ENCODE data around the gene TPM4.

TPM4 gene

DNA sequence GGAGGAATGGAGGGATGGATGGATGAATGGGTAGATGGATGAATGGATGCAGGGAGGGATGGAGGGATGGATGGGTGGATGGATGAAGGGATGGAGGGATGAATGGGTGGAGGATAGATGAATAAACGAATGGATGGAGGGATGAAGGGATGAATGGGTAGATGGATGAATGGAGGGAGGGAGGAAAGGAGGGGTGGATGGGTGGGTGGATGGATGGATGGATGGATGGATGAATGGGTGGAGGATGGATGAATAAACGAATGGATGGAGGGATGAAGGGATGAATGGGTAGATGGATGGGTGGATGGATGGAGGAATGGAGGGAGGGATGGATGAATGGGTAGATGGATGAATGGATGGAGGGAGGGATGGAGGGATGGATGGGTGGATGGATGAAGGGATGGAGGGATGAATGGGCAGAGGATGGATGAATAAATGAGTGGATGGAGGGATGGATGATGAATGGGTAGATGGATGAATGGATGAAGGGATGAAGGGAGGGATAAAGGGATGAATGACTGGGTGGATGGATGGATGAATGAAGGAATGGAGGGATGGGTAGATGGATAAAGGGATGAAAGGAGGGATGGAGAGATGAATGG is 33.0 kb upstream of the TPM4 start:
- H3K27ac ChIP-seq (ENCODE audit: low read length), result no peak overlapping the region
- H3K4me3 ChIP-seq (ENCODE audit: low read length), result no peak overlapping the region
- no peaks in the 10 kb centered on the region for H3K36me3 ChIP-seq (ENCODE audit: insufficient read depth, low read depth, low read length)
- H3K9ac ChIP-seq (ENCODE audit: low read depth, low read length), result no peak overlapping the region
- H3K9me3 ChIP-seq (ENCODE audit: insufficient read depth, low read depth, low read length), result no peaks in the 10 kb centered on the region; the same call in 1 of the 2 replicates
- H3K27me3 ChIP-seq (ENCODE audit: insufficient read depth, low read length), result no peaks in the 10 kb centered on the region; the same call in 1 of the 2 replicates
- H3K4me1 ChIP-seq (ENCODE audit: insufficient read depth, low read length), result no peaks in the 10 kb centered on the region

DNA sequence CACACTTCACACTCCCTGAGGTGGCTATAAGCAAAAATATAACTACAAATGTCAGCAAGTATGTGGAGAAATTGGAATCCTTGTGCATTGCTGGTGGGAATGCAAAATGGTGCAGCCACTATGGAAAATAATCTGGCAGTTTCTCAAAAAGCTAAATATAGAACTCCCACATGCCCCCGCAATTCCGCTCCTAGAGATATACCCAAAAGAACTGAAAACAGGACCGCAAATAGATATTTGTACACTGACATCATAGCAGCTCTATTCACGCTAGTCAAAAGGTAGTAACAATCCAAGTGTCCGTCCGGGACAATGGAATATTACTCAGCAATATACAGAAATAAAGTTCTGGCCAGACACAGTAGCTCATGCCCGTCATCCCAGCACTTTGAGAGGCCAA is 31.5 kb upstream of the TPM4 start:
- H3K36me3 ChIP-seq (ENCODE audit: insufficient read depth, low read depth, low read length), result no peaks in the 10 kb centered on the region
- no peaks in the 10 kb centered on the region; the same call in 1 of the 2 replicates for H3K27me3 ChIP-seq (ENCODE audit: insufficient read depth, low read length)
- no peaks in the 10 kb centered on the region for H3K9me3 ChIP-seq (ENCODE audit: insufficient read depth, low read depth, low read length)
- H3K4me1 ChIP-seq (ENCODE audit: insufficient read depth, low read length), result no peaks in the 10 kb centered on the region
- H3K27ac ChIP-seq (ENCODE audit: low read length), result no peak overlapping the region
- no peak overlapping the region for H3K9ac ChIP-seq (ENCODE audit: low read depth, low read length)
- H3K4me3 ChIP-seq (ENCODE audit: low read length), result no peak overlapping the region

DNA sequence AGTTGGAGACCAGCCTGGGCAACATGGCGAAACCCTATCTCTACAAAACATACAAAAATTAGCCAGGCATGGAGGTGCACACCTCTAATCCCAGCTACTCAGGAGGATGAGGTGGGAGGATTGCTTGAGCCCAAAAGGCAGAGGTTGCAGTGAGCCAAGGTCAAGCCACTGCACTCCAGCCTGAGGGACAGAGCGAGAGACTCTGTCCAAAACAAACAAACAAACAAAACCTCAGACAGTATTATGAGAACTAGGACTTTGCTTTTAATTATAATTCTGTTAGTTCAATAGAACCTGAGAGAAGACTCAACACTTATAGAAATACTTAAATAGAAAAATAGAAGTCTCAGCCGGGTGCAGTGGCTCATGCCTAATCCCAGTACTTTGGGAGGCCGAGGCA is 31.1 kb upstream of the TPM4 start:
- H3K9ac ChIP-seq (ENCODE audit: low read depth, low read length), result no peak overlapping the region

DNA sequence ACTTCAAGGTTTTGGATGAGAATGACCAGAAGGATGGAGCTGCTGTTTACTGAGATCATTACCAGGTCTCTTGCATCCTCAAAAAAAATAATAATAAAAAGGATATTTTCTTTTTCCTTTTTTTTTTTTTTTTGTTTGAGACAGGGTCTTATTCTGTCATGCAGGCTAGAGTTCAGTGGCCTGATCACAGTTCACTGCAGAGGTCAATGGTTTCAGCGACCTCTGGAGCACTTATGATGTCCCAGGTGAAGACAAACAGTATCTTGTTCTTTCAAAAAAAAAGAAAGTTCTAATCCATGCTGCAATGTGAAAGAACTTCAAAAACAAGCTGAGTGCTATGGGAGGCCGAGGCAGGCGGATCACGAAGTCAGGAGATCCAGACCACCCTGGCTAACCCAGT is 30.4 kb upstream of the TPM4 start:
- Histone ChIP-seq H3K9ac (ENCODE audit: low read depth, low read length) (no peak overlapping the region), H3K4me1 (ENCODE audit: insufficient read depth, low read length) (no peaks in the 10 kb centered on the region), H3K4me3 (ENCODE audit: low read length) (no peak overlapping the region), H3K27ac (ENCODE audit: low read length) (no peak overlapping the region), H3K9me3 (ENCODE audit: insufficient read depth, low read depth, low read length) (no peaks in the 10 kb centered on the region), H3K27me3 (ENCODE audit: insufficient read depth, low read length) (no peaks in the 10 kb centered on the region; the same call in 1 of the 2 replicates), H3K36me3 (ENCODE audit: insufficient read depth, low read depth, low read length) (no peaks in the 10 kb centered on the region)

More for the DNA sequence above, 31.1 kb upstream of the TPM4 start:
- Histone ChIP-seq H3K9me3 (ENCODE audit: insufficient read depth, low read depth, low read length) (no peaks in the 10 kb centered on the region), H3K4me1 (ENCODE audit: insufficient read depth, low read length) (no peaks in the 10 kb centered on the region), H3K27ac (ENCODE audit: low read length) (no peak overlapping the region), H3K27me3 (ENCODE audit: insufficient read depth, low read length) (no peaks in the 10 kb centered on the region; the same call in 1 of the 2 replicates), H3K36me3 (ENCODE audit: insufficient read depth, low read depth, low read length) (no peaks in the 10 kb centered on the region), H3K4me3 (ENCODE audit: low read length) (no peak overlapping the region)

DNA sequence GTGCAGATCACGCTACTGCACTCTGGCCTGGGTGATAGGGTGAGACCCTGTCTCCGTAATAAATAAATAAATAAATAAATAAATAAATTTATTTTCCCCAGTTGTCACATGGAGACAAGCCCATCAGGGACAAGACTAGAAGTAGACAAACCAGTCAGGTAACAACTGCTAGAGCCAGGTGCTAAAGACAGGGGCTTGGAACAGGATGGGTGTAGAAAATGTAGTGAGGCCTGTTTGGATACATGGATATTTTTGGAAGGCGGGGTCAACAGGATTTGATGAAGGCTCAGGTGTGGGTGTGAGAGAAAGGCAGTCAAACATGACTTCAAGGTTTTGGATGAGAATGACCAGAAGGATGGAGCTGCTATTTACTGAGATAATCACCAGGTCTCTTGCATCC is 27.7 kb upstream of the TPM4 start:
- no peaks in the 10 kb centered on the region for H3K27me3 ChIP-seq (ENCODE audit: insufficient read depth, low read length)
- no peak overlapping the region for H3K4me3 ChIP-seq (ENCODE audit: low read length)
- H3K27ac ChIP-seq (ENCODE audit: low read length), result no peak overlapping the region
- no peaks in the 10 kb centered on the region; the same call in 1 of the 2 replicates for H3K9me3 ChIP-seq (ENCODE audit: insufficient read depth, low read depth, low read length)
- no peaks in the 10 kb centered on the region for H3K4me1 ChIP-seq (ENCODE audit: insufficient read depth, low read length)
- H3K36me3 ChIP-seq (ENCODE audit: insufficient read depth, low read depth, low read length), result no peaks in the 10 kb centered on the region
- no peak overlapping the region for H3K9ac ChIP-seq (ENCODE audit: low read depth, low read length)

DNA sequence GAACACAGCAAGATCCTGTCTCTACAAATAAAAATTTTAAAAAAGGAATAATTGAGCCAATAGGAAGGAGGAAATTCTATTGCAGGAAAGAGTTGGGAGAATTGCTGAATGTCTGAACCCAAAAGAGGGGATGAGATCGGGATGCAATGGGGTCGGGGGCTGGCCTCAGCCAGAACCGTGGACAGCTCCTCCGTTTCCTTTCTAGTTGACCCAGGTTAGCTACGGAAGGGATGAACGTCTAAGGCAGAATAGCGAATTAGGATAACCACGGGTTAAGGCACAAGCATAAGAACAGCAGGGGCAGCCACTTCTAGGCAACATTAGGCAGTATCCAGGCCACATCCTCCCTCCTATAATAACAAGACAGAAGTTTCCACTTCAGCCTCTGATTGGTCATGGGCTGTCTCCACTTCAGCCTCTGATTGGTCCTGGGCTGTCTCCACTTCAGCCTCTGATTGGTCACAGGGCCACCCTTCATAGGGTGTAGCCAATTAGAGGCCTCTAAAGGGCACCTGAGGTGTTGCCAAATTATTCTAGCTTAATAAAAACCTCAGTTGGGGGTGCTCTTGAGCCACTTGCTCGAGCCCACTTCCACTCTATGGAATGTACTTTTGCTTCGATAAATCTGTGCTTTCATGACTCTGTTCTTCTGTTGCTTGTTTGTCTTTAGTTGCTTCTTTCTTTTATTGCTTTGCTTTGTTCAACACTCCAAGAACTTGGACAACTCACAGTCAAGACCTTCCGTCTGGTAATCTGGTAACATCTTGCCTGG is 24.9 kb upstream of the TPM4 start:
- Histone ChIP-seq H3K27ac (ENCODE audit: low read length) (no peak overlapping the region), H3K4me1 (ENCODE audit: insufficient read depth, low read length) (no peaks in the 10 kb centered on the region), H3K9ac (ENCODE audit: low read depth, low read length) (no peak overlapping the region), H3K36me3 (ENCODE audit: insufficient read depth, low read depth, low read length) (no peaks in the 10 kb centered on the region), H3K27me3 (ENCODE audit: insufficient read depth, low read length) (no peaks in the 10 kb centered on the region), H3K9me3 (ENCODE audit: insufficient read depth, low read depth, low read length) (peaks cover 13% of the 10 kb centered on the region; the same call in 1 of the 2 replicates), H3K4me3 (ENCODE audit: low read length) (no peak overlapping the region)

DNA sequence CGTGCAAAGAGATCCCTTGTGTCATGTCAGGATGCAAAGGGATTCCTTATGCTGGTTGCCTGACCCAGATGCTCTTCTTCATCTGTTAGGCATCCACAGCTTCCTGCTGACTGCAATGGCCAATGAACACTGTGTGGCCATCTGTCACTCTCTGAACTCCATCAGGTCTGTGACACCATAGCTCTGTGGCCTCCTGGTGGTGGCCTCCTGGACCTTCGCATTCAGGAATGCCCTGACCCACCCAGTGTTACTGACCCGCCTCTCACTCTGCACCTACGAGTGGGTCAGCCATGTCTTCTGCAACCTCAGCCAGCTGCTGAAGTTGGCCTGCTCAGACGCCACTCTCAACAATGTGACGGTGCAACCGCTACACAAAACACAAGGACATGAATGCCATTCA is 23.9 kb upstream of the TPM4 start:
- Histone ChIP-seq H3K36me3 (ENCODE audit: insufficient read depth, low read depth, low read length) (no peaks in the 10 kb centered on the region), H3K4me1 (ENCODE audit: insufficient read depth, low read length) (no peaks in the 10 kb centered on the region), H3K4me3 (ENCODE audit: low read length) (no peak overlapping the region), H3K27ac (ENCODE audit: low read length) (no peak overlapping the region), H3K27me3 (ENCODE audit: insufficient read depth, low read length) (no peaks in the 10 kb centered on the region), H3K9me3 (ENCODE audit: insufficient read depth, low read depth, low read length) (peaks cover 22% of the 10 kb centered on the region), H3K9ac (ENCODE audit: low read depth, low read length) (no peak overlapping the region)

DNA sequence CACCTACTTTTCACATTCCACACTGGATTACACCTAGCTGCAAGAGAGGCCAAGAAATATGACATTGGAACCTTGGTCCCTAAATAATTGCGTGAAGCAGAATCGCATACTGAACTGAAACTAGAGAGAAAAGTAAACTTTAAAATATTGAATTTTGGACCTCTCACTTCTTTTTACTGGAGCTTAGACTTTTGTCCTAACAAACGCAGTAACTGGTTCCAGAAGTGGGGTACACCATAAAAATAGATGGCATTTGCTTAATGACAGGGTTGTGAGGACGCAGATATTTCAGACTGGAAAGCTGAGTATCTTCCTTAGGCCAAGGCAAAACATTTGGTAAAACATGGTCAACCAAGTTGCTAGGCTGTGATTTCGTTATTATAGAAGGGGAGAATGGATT is 19.2 kb upstream of the TPM4 start:
- no peak overlapping the region for H3K9ac ChIP-seq (ENCODE audit: low read depth, low read length)
- H3K9me3 ChIP-seq (ENCODE audit: insufficient read depth, low read depth, low read length), result peaks cover 30% of the 10 kb centered on the region
- H3K27ac ChIP-seq (ENCODE audit: low read length), result no peak overlapping the region
- no peak overlapping the region for H3K4me3 ChIP-seq (ENCODE audit: low read length)
- no peaks in the 10 kb centered on the region for H3K4me1 ChIP-seq (ENCODE audit: insufficient read depth, low read length)
- no peaks in the 10 kb centered on the region for H3K36me3 ChIP-seq (ENCODE audit: insufficient read depth, low read depth, low read length)
- no peaks in the 10 kb centered on the region for H3K27me3 ChIP-seq (ENCODE audit: insufficient read depth, low read length)

DNA sequence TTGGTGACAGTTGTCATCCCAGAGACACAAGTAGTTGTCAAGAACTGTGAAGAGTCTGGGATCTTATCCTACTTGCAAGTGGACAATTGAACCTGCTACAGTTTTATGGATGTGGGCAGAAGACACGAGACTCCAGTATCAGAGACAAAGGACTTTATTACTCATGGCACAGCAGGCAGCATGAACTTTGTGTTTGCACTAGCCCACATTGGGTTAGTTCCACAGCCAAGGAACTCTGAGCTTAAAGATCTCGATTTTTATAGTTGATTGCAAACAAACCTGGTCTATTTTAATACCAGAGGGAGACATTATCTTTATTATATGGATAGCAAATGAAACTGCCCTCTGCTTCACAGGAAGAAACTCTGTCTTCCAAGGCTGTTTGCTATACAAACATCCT is 16.0 kb upstream of the TPM4 start:
- Histone ChIP-seq H3K4me3 (ENCODE audit: low read length) (no peak overlapping the region), H3K4me1 (ENCODE audit: insufficient read depth, low read length) (peaks cover under 1% of the 10 kb centered on the region), H3K9me3 (ENCODE audit: insufficient read depth, low read depth, low read length) (peaks cover 27% of the 10 kb centered on the region), H3K27me3 (ENCODE audit: insufficient read depth, low read length) (no peaks in the 10 kb centered on the region), H3K36me3 (ENCODE audit: insufficient read depth, low read depth, low read length) (no peaks in the 10 kb centered on the region), H3K9ac (ENCODE audit: low read depth, low read length) (no peak overlapping the region), H3K27ac (ENCODE audit: low read length) (no peak overlapping the region)

DNA sequence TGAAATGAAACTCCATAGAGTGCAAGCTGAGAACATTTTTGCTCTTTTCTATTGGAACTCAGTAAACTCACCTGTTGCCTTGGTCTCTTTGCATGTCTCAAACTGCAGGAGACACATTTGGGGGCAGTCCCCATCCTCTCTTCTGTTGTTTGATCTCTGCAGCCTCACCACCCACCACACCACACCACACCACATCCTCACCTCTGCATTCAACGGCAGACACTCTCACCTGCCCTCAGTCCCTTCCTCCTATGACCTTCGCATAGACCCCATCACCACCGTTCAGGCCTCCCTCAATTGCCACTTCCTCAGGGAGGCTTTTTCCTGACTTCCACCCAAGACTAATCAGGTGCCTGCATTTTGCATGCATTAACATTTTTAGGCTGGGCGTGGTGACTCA is 14.4 kb upstream of the TPM4 start:
- Histone ChIP-seq H3K36me3 (ENCODE audit: insufficient read depth, low read depth, low read length) (no peaks in the 10 kb centered on the region), H3K27me3 (ENCODE audit: insufficient read depth, low read length) (no peaks in the 10 kb centered on the region), H3K4me1 (ENCODE audit: insufficient read depth, low read length) (peaks cover 6% of the 10 kb centered on the region), H3K9me3 (ENCODE audit: insufficient read depth, low read depth, low read length) (peaks cover 13% of the 10 kb centered on the region), H3K27ac (ENCODE audit: low read length) (no peak overlapping the region), H3K9ac (ENCODE audit: low read depth, low read length) (no peak overlapping the region), H3K4me3 (ENCODE audit: low read length) (no peak overlapping the region)

DNA sequence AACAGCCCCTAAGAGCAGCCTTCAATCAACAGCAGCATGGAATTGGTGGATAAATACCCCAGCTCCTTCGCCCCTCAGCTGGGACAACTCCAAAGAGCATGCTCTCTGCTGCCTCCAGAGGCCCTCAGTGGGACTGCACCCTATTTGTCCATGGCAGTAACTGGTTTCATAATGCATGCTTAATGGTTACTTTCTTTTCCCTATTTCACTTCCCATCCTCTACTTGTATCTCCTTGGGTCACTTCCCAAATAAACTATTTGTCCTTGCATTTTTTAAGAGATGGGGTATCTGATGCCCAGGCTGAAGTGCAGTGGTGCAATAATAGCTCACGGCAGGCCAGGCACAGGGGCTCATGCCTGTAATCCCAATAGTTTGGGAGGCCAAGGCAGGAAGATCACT is 13.5 kb upstream of the TPM4 start:
- Histone ChIP-seq H3K27ac (ENCODE audit: low read length) (no peak overlapping the region), H3K4me3 (ENCODE audit: low read length) (no peak overlapping the region), H3K9me3 (ENCODE audit: insufficient read depth, low read depth, low read length) (peaks cover 8% of the 10 kb centered on the region), H3K36me3 (ENCODE audit: insufficient read depth, low read depth, low read length) (no peaks in the 10 kb centered on the region), H3K27me3 (ENCODE audit: insufficient read depth, low read length) (no peaks in the 10 kb centered on the region), H3K9ac (ENCODE audit: low read depth, low read length) (no peak overlapping the region), H3K4me1 (ENCODE audit: insufficient read depth, low read length) (peaks cover 6% of the 10 kb centered on the region)

DNA sequence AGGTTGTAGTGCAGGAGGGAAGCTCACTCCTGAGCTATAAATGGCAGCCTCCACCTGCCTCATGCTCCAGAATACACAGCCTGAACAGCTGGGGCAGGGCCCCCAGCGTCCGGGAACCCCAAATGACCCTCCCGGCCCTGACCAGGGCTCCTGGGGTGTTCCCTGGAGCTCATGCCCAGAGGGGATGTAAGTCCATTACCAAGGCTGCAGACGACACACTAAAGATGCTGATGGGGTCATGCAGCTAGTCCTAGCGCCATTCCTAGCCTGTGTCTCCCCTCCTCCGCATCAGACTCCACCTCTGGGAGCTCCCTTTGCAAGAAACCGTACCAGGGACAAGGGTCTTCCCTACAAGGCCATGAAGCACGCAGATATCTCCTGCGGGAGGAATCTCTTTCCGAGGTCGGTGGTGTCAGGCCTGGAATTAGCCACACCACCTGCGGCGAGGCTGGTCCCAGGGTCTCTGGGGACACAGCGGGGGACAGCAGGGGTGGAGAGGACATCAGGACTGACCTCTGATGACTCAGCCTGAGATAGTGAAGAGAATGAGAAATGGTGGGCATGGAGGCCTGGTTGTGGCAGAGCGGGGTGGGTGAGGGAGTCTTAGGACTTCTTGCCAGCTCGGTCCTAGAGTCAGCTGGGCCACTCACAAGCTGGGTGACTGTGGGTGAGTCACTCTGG is 11.9 kb upstream of the TPM4 start:
- Histone ChIP-seq H3K27me3 (ENCODE audit: insufficient read depth, low read length) (no peaks in the 10 kb centered on the region), H3K27ac (ENCODE audit: low read length) (no peak overlapping the region), H3K9me3 (ENCODE audit: insufficient read depth, low read depth, low read length) (peaks cover 8% of the 10 kb centered on the region), H3K4me3 (ENCODE audit: low read length) (no peak overlapping the region), H3K36me3 (ENCODE audit: insufficient read depth, low read depth, low read length) (no peaks in the 10 kb centered on the region), H3K9ac (ENCODE audit: low read depth, low read length) (no peak overlapping the region), H3K4me1 (ENCODE audit: insufficient read depth, low read length) (peaks cover 6% of the 10 kb centered on the region)

Data from iPS-20b (cell line).